Esophagus muscularis mucosa (tissue), 4 donors: ENCODE measurements around the gene CDH4. TPM values are rescaled to one million over a fixed set of nuclear protein-coding genes. Genes with fewer than 3 reads are reported as not detected.

ENCODE experiments used
- DNase-seq: peaks from one replicate; pipeline ENCODE4 v3.0.0-alpha.2; 2017; ENCODE audit errors: extremely low spot score
- H3K27ac ChIP-seq, 4 donors: fragments of 200-600 bp; sonication (generic); replicated peaks in 1 of 4; 1 replicate in 3 of 4; 2 replicates in 1 of 4; pipeline ENCODE4 v1.5.1; 2016 to 2019; ENCODE audit warnings: mild to moderate bottlenecking in 1 of 4
- H3K27me3 ChIP-seq, 4 donors: fragments of 200-600 bp; sonication (generic); one replicate each; pipeline versions ENCODE4 v1.5.1 to v1.6.0; 2016 to 2019
- H3K36me3 ChIP-seq, 4 donors: fragments of 200-600 bp; sonication (generic); one replicate each; pipeline ENCODE4 v1.5.1; 2016 to 2019
- H3K4me1 ChIP-seq, 4 donors: fragments of 200-600 bp; sonication (generic); one replicate each; pipeline ENCODE4 v1.5.1; 2016 to 2019
- H3K4me3 ChIP-seq, 4 donors: fragments of 200-600 bp; sonication (generic); 1 replicate in 2 of 4; 2 replicates in 2 of 4; pipeline ENCODE4 v1.5.1; 2016 to 2019; ENCODE audit warnings: mild to moderate bottlenecking in 4 of 4, moderate library complexity in 1 of 4
- H3K9me3 ChIP-seq, 4 donors: fragments of 200-600 bp; sonication (generic); 1 replicate in 3 of 4; 2 replicates in 1 of 4; pipeline ENCODE4 v1.5.1; 2016 to 2019
- CTCF ChIP-seq, 3 experiments: fragments of 200-600 bp in 2 of 3; fragments of 450-650 bp in 1 of 3; sonication (generic) in 2 of 3; IDR thresholded peaks; one replicate each; pipeline ENCODE4 v1.5.1; 2017 to 2019; ENCODE audit warnings: antibody characterized with exemption in 3 of 3, mild to moderate bottlenecking in 2 of 3, moderate library complexity in 1 of 3
- EP300 ChIP-seq: sonication (generic); formaldehyde crosslinking; IDR thresholded peaks from one replicate; pipeline ENCODE4 v1.6.1; 2017; ENCODE audit warnings: antibody characterized with exemption
- POLR2A ChIP-seq: fragments of 450-650 bp; IDR thresholded peaks from one replicate; pipeline ENCODE4 v1.6.1; 2017; ENCODE audit warnings: antibody characterized with exemption, moderate library complexity, mild to moderate bottlenecking, low read depth
- POLR2AphosphoS5 ChIP-seq, 2 donors: sonication (generic); formaldehyde crosslinking; IDR thresholded peaks; one replicate each; pipeline ENCODE4 v1.6.1; 2017; ENCODE audit warnings: antibody characterized with exemption in 2 of 2
- WGBS: methylation state at CpG from one replicate; pipeline ENCODE4 v1.1.5; 2018; 5-methylcytosine and 5-hydroxymethylcytosine counted together
- intact Hi-C: fragments of 100-400 bp; cut with DNase I; formaldehyde crosslinking; loops from one replicate; pipeline ENCODE4 v1.15.1; 2023
- total RNA-seq, 4 donors: library from RNA; depleted of rRNA; stranded (reverse); fragments of >200 nt; gene quantifications; one replicate each; pipeline versions ENCODE4 v1.1.0 to v1.2.1, GENCODE V29; 2016

CDH4 gene
- total RNA-seq, 4 donors from 2014 or later: 0.42 to 1.3 (median 0.48) TPM

GRCh38 chr20:61691978-61692377 is 439.9 kb downstream of the CDH4 start:
- Histone ChIP-seq H3K27me3 (peaks cover 0 to 69% (median 0%) of the 10 kb centered on the region in 4 donors), H3K4me1 (no peaks in the 10 kb centered on the region), H3K36me3 (no peaks in the 10 kb centered on the region), H3K9me3 (no peaks in the 10 kb centered on the region), H3K27ac (no peak overlapping the region), H3K4me3 (no peak overlapping the region)
- no peak for DNase-seq
- 87% methylated on average over 1 of the region's 1 CpG for WGBS
- no peak for TF ChIP-seq POLR2A
- TF ChIP-seq CTCF (IDR thresholded peaks at IDR 0.05): no peak
- no peak for TF ChIP-seq POLR2AphosphoS5 (IDR thresholded peaks at IDR 0.05)
- TF ChIP-seq EP300: no peak
- intact Hi-C loops: no loop called here

DNA sequence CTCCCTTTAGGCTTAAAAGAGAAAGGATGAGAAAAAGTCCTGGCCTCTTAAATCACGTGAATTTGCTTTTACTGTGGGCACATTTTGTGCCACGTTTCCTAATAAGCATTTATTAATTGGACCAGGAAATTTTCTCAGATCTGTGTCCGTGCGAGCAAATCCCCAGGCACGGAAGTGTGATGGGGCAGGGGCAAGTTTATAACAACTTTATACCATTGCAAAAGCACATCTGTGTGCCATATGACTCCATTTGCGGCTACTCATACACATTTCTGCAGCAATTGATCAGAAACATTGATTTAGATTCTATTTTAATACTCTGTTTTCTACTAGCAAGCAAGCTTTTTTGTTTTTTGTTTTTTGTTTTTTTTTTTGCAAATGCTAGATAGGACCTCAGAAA is 440.4 kb downstream of the CDH4 start:
- Histone ChIP-seq H3K4me3 (no peak overlapping the region), H3K4me1 (no peaks in the 10 kb centered on the region), H3K27ac (no peak overlapping the region), H3K27me3 (peaks cover 0 to 70% (median 0%) of the 10 kb centered on the region in 4 donors), H3K9me3 (no peaks in the 10 kb centered on the region), H3K36me3 (no peaks in the 10 kb centered on the region)
- no peak for DNase-seq
- intact Hi-C loops: no loop called here
- TF ChIP-seq CTCF (IDR thresholded peaks at IDR 0.05): no peak
- no peak for TF ChIP-seq POLR2AphosphoS5 (IDR thresholded peaks at IDR 0.05)
- no peak for TF ChIP-seq POLR2A
- 71% methylated on average over 6 of the region's 6 CpGs for WGBS

GRCh38 chr20:61693055-61693600 is 441.1 kb downstream of the CDH4 start:
- Histone ChIP-seq H3K4me1 (no peaks in the 10 kb centered on the region), H3K4me3 (no peak overlapping the region), H3K27ac (no peak overlapping the region), H3K9me3 (no peaks in the 10 kb centered on the region), H3K27me3 (peaks cover 0 to 71% (median 0%) of the 10 kb centered on the region in 4 donors), H3K36me3 (no peaks in the 10 kb centered on the region)
- WGBS: 76% methylated on average over 12 of the region's 12 CpGs
- no peak for DNase-seq
- TF ChIP-seq CTCF (IDR thresholded peaks at IDR 0.05) (no peak), EP300 (no peak), POLR2A (no peak), POLR2AphosphoS5 (IDR thresholded peaks at IDR 0.05) (no peak)
- intact Hi-C loops: no loop called here

GRCh38 chr20:61694682-61695081 is 442.6 kb downstream of the CDH4 start:
- H3K4me3 ChIP-seq: no peak overlapping the region
- H3K27ac ChIP-seq: no peak overlapping the region
- 77% methylated on average over 15 of the region's 15 CpGs for WGBS
- H3K36me3 ChIP-seq: no peaks in the 10 kb centered on the region
- no peaks in the 10 kb centered on the region for H3K9me3 ChIP-seq
- no peak for DNase-seq
- intact Hi-C loops: no loop called here
- TF ChIP-seq EP300 (no peak), POLR2A (no peak), POLR2AphosphoS5 (IDR thresholded peaks at IDR 0.05) (no peak), CTCF (IDR thresholded peaks at IDR 0.05) (no peak)
- no peaks in the 10 kb centered on the region for H3K4me1 ChIP-seq
- H3K27me3 ChIP-seq: peaks cover 0 to 72% (median 0%) of the 10 kb centered on the region in 4 donors

GRCh38 chr20:61695741-61696140 is 443.7 kb downstream of the CDH4 start:
- no peak for DNase-seq
- H3K36me3 ChIP-seq: no peaks in the 10 kb centered on the region
- intact Hi-C loops: no loop called here
- H3K4me1 ChIP-seq: no peaks in the 10 kb centered on the region
- TF ChIP-seq POLR2A: no peak
- no peak for TF ChIP-seq EP300
- no peak for TF ChIP-seq CTCF (IDR thresholded peaks at IDR 0.05)
- TF ChIP-seq POLR2AphosphoS5 (IDR thresholded peaks at IDR 0.05): no peak
- H3K27ac ChIP-seq: no peak overlapping the region
- WGBS: 88% methylated on average over 6 of the region's 9 CpGs
- H3K9me3 ChIP-seq: no peaks in the 10 kb centered on the region
- peaks cover 0 to 66% (median 0%) of the 10 kb centered on the region in 4 donors for H3K27me3 ChIP-seq
- no peak overlapping the region for H3K4me3 ChIP-seq
